HCT116 (cell line): Measurements from ENCODE around the gene ARSI. TPM values are rescaled to one million over a fixed set of nuclear protein-coding genes. Genes with fewer than 3 reads are reported as not detected.

Source experiments
- ATAC-seq: fragments of 200-7000 bp; cut with Tn5 transposase; 2 replicates; pipeline ENCODE4 v1.9.1; 2020; ENCODE audit warnings: mild to moderate bottlenecking, moderate library complexity
- BruUV-seq: library from RNA; stranded (reverse); fragments of 400-500 nt; replicated peaks from 2 replicates; lab custom pipeline; 2021; lab: Mats Ljungman, UMichigan
- CTCF ChIA-PET: fragments of 300-600 bp; sonication (Branson Sonifier 250); formaldehyde crosslinking; loops from one replicate; lab custom pipeline; 2021; ENCODE audit warnings: antibody characterized with exemption; lab: Charles Lee
- POLR2A ChIA-PET: fragments of 300-600, 350-600 bp; sonication (Branson Sonifier 250); formaldehyde crosslinking; loops from one replicate; lab custom pipeline; 2021; ENCODE audit warnings: antibody characterized with exemption; lab: Charles Lee
- RAD21 ChIA-PET, 2 experiments: fragments of 300-600 bp; sonication (Branson Sonifier 250); formaldehyde crosslinking; loops; one replicate each; lab custom pipeline; 2023; ENCODE audit warnings: low total read pairs in 2 of 2; ENCODE audit not compliant: uncharacterized antibody in 2 of 2, unreplicated experiment in 2 of 2, low non-redundant PET in 1 of 2; lab: Charles Lee
- DNase-seq: peaks from one replicate; pipeline ENCODE4 v3.0.0-alpha.2; 2010; ENCODE audit warnings: low read depth, low spot score
- H2AFZ ChIP-seq: fragments of 200-600 bp; shearing (Covaris generic), sonication (generic); 2 replicates; pipeline ENCODE4 v1.6.1; 2017; ENCODE audit warnings: low read depth, mixed run types, mixed read lengths, antibody characterized with exemption, low read length; ENCODE audit not compliant: poor library complexity, severe bottlenecking
- H3K27ac ChIP-seq: 2 replicates; pipeline ENCODE4 v1.5.1; 2012; ENCODE audit warnings: low read depth, low read length
- H3K27me3 ChIP-seq: fragments of 200-600 bp; sonication (generic); 2 replicates; pipeline ENCODE4 v1.6.1; 2016; ENCODE audit warnings: mixed run types, low read length, mixed read lengths; ENCODE audit not compliant: insufficient read depth
- H3K36me3 ChIP-seq, 2 experiments: fragments of 200-500 bp in 1 of 2; fragments of 200-600 bp in 1 of 2; sonication (Bioruptor generic) in 1 of 2; sonication (generic) in 1 of 2; 2 replicates each; pipeline versions ENCODE4 v1.5.1 to v1.6.1; 2014 to 2016; ENCODE audit warnings: low read length in 2 of 2, inconsistent platforms in 1 of 2, mixed read lengths in 1 of 2, mixed run types in 1 of 2; ENCODE audit not compliant: insufficient read depth in 2 of 2, control insufficient read depth in 1 of 2
- H3K4me1 ChIP-seq, 2 experiments: fragments of 200-600 bp in 1 of 2; sonication (generic) in 1 of 2; 2 replicates each; pipeline versions ENCODE4 v1.5.1 to v1.6.1; 2012 to 2017; ENCODE audit warnings: low read length in 2 of 2, inconsistent platforms in 1 of 2, mild to moderate bottlenecking in 1 of 2, mixed read lengths in 1 of 2, mixed run types in 1 of 2, moderate library complexity in 1 of 2; ENCODE audit not compliant: insufficient read depth in 2 of 2, control insufficient read depth in 1 of 2
- H3K4me2 ChIP-seq: fragments of 200-600 bp; sonication (generic); 2 replicates; pipeline ENCODE4 v1.6.1; 2017; ENCODE audit warnings: mixed run types, low read length, mixed read lengths
- H3K4me3 ChIP-seq, 2 experiments: fragments of 200-600 bp in 1 of 2; sonication (generic) in 1 of 2; replicated peaks in 1 of 2; 2 replicates each; pipeline ENCODE4 v1.5.1; 2011 to 2016; ENCODE audit warnings: low read length in 2 of 2, control low read depth in 1 of 2, low read depth in 1 of 2, mild to moderate bottlenecking in 1 of 2, mixed read lengths in 1 of 2, mixed run types in 1 of 2
- H3K79me2 ChIP-seq: fragments of 200-600 bp; sonication (generic); 2 replicates; pipeline ENCODE4 v1.6.1; 2017; ENCODE audit warnings: mild to moderate bottlenecking, mixed run types, low read length, moderate library complexity, mixed read lengths; ENCODE audit not compliant: insufficient read depth
- H3K9ac ChIP-seq: fragments of 200-600 bp; sonication (generic); 2 replicates; pipeline ENCODE4 v1.6.1; 2016; ENCODE audit warnings: low read length, mixed read lengths
- H3K9me2 ChIP-seq: fragments of 200-600 bp; sonication (generic), shearing (Covaris generic); 2 replicates; pipeline ENCODE4 v1.6.1; 2017; ENCODE audit warnings: mixed run types, mild to moderate bottlenecking, moderate library complexity; ENCODE audit not compliant: insufficient read depth
- H3K9me3 ChIP-seq, 2 experiments: fragments of 200-500 bp in 1 of 2; fragments of 200-600 bp in 1 of 2; sonication (Bioruptor generic) in 1 of 2; sonication (generic) in 1 of 2; 2 replicates each; pipeline ENCODE4 v1.6.1; 2014 to 2017; ENCODE audit warnings: low read length in 2 of 2, mixed read lengths in 2 of 2, inconsistent platforms in 1 of 2, low read depth in 1 of 2, mild to moderate bottlenecking in 1 of 2, mixed run types in 1 of 2, moderate library complexity in 1 of 2; ENCODE audit not compliant: control insufficient read depth in 1 of 2, insufficient read depth in 1 of 2
- H4K20me1 ChIP-seq: fragments of 200-600 bp; sonication (generic), shearing (Covaris generic); 2 replicates; pipeline ENCODE4 v1.6.1; 2017; ENCODE audit warnings: mixed run types, mild to moderate bottlenecking, moderate library complexity; ENCODE audit not compliant: insufficient read depth
- CBX3 ChIP-seq: IDR thresholded peaks from 2 replicates; pipeline ENCODE4 v1.6.1; 2012; ENCODE audit warnings: low read depth
- POLR2A ChIP-seq: IDR thresholded peaks from 2 replicates; pipeline ENCODE4 v1.7.0; 2011; ENCODE audit warnings: borderline replicate concordance; ENCODE audit not compliant: insufficient read depth, insufficient read length; ENCODE audit errors: extremely low read depth
- RAD21 ChIP-seq: IDR thresholded peaks from 2 replicates; pipeline ENCODE4 v1.6.1; 2012; ENCODE audit warnings: low read depth, mild to moderate bottlenecking
- SRF ChIP-seq: IDR thresholded peaks from 2 replicates; pipeline ENCODE4 v1.6.1; 2012; ENCODE audit warnings: low read depth
- YY1 ChIP-seq: IDR thresholded peaks from 2 replicates; pipeline ENCODE4 v1.6.1; 2011; ENCODE audit warnings: low read length, low read depth, moderate library complexity, mild to moderate bottlenecking; ENCODE audit not compliant: insufficient replicate concordance; ENCODE audit errors: extremely low read depth
- intact Hi-C: fragments of 100-400 bp; cut with micrococcal nuclease; formaldehyde crosslinking; loops from 2 replicates; pipeline ENCODE4 v1.10.0; 2022
- total RNA-seq: library from RNA; stranded (reverse); gene quantifications from one replicate; pipeline ENCODE4 v1.2.1, GENCODE V29; 2021; ENCODE audit not compliant: unreplicated experiment
- TF ChIP-seq, protein P1 (sequence below), 3 experiments: fragments of 200-600 bp in 1 of 3; sonication (generic) in 1 of 3; IDR thresholded peaks in 2 of 3; conservative IDR thresholded peaks in 1 of 3; 2 replicates each; pipeline ENCODE4 v1.5.1; 2012 to 2017; ENCODE audit warnings: low read depth in 2 of 3, low read length in 2 of 3, antibody characterized with exemption in 1 of 3, borderline replicate concordance in 1 of 3, control low read depth in 1 of 3, mild to moderate bottlenecking in 1 of 3, mixed read lengths in 1 of 3, mixed run types in 1 of 3, moderate library complexity in 1 of 3; ENCODE audit not compliant: insufficient read depth in 1 of 3

The ARSI gene
- total RNA-seq, 1 experiment from 2014 or later, result 0.07 TPM

DNA sequence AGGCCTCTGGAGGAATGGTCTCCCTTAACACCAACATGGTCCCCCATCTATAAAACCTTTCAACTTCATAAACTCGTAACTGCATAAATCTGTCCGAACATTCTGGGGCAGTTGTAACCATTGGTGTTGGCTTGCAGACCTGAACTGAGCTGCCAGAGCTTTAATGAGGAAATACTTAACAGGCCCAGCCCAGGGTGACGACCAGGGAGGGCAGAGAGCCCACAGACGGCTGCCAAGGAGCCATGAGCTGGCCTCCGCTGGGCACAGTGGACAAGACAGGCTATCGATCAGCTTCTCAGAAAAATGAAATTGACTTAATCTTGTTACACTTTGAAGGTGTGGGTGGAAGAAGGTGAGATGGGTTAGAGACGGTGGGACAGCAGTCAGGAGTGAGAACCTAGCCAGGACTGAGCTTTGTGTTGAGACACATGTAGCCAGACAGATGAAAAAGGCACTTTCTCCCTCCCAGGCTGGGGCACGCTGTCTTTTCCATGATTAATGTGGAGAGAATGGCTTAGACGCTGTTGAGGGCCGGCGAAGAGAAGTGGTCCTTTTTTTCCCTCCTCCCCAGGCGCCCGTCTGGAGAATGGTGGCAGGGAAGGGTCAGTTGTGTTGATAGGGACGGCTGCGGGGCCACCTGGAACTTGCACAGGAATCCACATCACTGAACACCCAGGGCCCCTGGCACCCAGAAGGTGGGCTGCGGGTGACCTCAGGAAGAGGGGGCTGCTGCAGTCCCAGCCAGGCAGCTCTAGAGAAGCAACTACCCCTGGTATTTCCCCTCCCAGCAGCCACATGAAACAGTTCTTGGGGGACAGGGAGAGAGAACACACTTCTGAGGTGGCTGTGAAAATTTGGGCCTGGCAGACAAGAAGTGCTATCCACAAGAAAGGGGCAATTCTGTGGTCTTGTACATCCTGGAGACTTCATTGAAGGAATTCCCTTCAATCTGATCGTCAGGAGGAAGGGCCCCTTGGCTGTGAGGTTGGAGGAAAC lies 27.5 kb upstream of the ARSI start:
- no peak overlapping the region for H3K4me2 ChIP-seq
- H3K9me2 ChIP-seq, result no peaks in the 10 kb centered on the region
- no peaks in the 10 kb centered on the region for H4K20me1 ChIP-seq
- no TSS peak for BruUV-seq
- no peak overlapping the region for H3K4me3 ChIP-seq
- DNase-seq (no peak), ATAC-seq (no peak)
- ChIA-PET POLR2A (no interaction called here), CTCF (no interaction called here), RAD21 (no interaction called here)
- H3K36me3 ChIP-seq, result no peaks in the 10 kb centered on the region
- H3K4me1 ChIP-seq, result no peaks in the 10 kb centered on the region
- no peaks in the 10 kb centered on the region for H3K79me2 ChIP-seq
- H3K9ac ChIP-seq, result no peak overlapping the region
- H3K27me3 ChIP-seq, result no peaks in the 10 kb centered on the region
- no peaks in the 10 kb centered on the region for H3K9me3 ChIP-seq
- TF ChIP-seq YY1, result no peak
- TF ChIP-seq, protein P1, sequence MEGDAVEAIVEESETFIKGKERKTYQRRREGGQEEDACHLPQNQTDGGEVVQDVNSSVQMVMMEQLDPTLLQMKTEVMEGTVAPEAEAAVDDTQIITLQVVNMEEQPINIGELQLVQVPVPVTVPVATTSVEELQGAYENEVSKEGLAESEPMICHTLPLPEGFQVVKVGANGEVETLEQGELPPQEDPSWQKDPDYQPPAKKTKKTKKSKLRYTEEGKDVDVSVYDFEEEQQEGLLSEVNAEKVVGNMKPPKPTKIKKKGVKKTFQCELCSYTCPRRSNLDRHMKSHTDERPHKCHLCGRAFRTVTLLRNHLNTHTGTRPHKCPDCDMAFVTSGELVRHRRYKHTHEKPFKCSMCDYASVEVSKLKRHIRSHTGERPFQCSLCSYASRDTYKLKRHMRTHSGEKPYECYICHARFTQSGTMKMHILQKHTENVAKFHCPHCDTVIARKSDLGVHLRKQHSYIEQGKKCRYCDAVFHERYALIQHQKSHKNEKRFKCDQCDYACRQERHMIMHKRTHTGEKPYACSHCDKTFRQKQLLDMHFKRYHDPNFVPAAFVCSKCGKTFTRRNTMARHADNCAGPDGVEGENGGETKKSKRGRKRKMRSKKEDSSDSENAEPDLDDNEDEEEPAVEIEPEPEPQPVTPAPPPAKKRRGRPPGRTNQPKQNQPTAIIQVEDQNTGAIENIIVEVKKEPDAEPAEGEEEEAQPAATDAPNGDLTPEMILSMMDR (IDR thresholded peaks at IDR 0.05 in 2 of 3, conservative IDR thresholded peaks at IDR 0.05 in 1 of 3; ENCODE audit: borderline replicate concordance in 1 of 3, insufficient read depth in 1 of 3, low read depth in 2 of 3, low read length in 2 of 3), result no peak
- TF ChIP-seq SRF, result no peak
- no peak for TF ChIP-seq CBX3
- TF ChIP-seq POLR2A, result no peak
- TF ChIP-seq RAD21, result no peak
- no peak overlapping the region for H3K27ac ChIP-seq
- H2AFZ ChIP-seq, result no peak overlapping the region
- intact Hi-C loops, result no loop called here
